Chondrocyte (in vitro differentiated cells): Measurements from ENCODE around the gene CUBN. TPM values are rescaled to one million over a fixed set of nuclear protein-coding genes. Genes with fewer than 3 reads are reported as not detected.

ENCODE experiments used
- DNase-seq: peaks from one replicate; pipeline ENCODE4 v3.0.0; 2021; ENCODE audit warnings: mixed read lengths, low spot score
- H3K27ac Mint-ChIP-seq: one replicate; pipeline ENCODE4 v1.8.0; 2021; ENCODE audit warnings: mild to moderate bottlenecking, moderate library complexity, mixed read lengths; ENCODE audit not compliant: unreplicated experiment
- H3K27me3 Mint-ChIP-seq: 2 replicates; pipeline ENCODE4 v1.8.0; 2021; ENCODE audit warnings: low read depth, mixed read lengths
- H3K36me3 Mint-ChIP-seq: 2 replicates; pipeline ENCODE4 v1.8.0; 2021; ENCODE audit warnings: low read depth, mixed read lengths
- H3K4me1 Mint-ChIP-seq: 2 replicates; pipeline ENCODE4 v1.8.0; 2021; ENCODE audit warnings: low read depth, mild to moderate bottlenecking, mixed read lengths
- H3K4me3 Mint-ChIP-seq: one replicate; pipeline ENCODE4 v1.8.0; 2021; ENCODE audit warnings: mild to moderate bottlenecking, moderate library complexity, mixed read lengths; ENCODE audit not compliant: unreplicated experiment
- H3K9me3 Mint-ChIP-seq: 2 replicates; pipeline ENCODE4 v1.8.0; 2021; ENCODE audit warnings: low read depth, mixed read lengths
- total RNA-seq: library from RNA; stranded (reverse); gene quantifications from 3 replicates; pipeline ENCODE4 v1.2.1, GENCODE V29; 2021
- TF ChIP-seq, protein P1 (sequence below): fragments of 200-600 bp; sonication (generic); IDR thresholded peaks from 2 replicates; pipeline ENCODE4 v1.5.0; 2021; ENCODE audit warnings: antibody characterized with exemption, mild to moderate bottlenecking, moderate library complexity

CUBN gene
- total RNA-seq, 1 donor from 2014 or later, result 1.0 TPM

DNA sequence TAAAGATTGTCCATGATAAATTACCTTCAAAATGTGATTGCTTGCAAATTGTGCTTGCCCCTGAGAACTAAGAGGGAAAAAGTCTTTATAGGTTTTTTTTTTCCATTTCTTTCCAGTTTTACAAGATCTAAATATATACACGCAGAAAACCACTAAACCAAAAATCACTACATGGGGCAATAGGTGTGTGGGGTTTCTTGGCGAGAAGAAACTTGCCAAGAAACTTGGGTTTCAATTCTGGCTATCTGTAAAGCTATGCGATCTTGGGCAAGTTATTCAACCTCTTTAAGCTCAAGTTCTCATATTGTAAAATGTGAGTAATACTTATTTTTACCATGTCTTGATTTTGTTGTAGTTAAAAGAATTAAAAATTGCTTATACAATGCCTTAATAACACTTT lies 17.0 kb downstream of the CUBN start:
- Mint-ChIP-seq H3K4me1 (peaks cover 9% of the 10 kb centered on the region), H3K27ac (no peak overlapping the region), H3K36me3 (peaks cover 2% of the 10 kb centered on the region)

DNA sequence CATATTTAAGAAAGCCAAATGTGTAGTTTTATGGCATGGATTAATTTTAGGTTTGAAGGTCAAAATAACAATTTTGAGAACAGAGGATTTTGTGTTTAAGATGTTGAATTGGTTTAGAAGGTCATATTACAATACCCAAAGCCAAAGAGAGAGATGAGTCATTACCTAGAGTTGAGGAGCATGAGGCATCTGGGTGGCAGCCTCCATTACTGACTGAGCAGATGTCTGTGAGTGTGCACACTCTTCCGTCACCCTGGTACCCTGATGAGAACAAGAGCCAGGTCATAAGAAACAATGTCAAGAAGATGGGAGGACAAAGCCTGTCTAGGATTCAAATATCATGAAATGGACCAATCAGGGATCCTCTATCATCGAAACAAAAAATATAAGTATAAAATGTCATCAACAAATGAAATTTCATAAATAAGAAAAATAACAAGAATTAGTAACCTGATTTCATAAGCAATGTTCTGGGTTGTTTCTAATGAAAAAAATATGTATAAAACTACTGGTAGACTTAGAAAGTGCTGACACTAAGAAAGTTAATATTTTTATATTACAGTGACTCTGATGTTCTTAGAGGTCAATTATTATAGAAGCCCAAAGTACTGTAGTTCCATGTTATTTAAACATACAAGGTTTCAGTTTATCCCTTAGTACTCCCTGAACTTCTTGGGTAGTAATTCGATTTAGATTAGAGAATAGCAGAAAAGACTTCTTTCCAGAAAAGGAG lies 20.0 kb downstream of the CUBN start:
- Mint-ChIP-seq H3K4me1 (peaks cover 9% of the 10 kb centered on the region), H3K27me3 (no peaks in the 10 kb centered on the region), H3K36me3 (peaks cover 2% of the 10 kb centered on the region), H3K4me3 (no peak overlapping the region), H3K27ac (no peak overlapping the region), H3K9me3 (no peaks in the 10 kb centered on the region)
- TF ChIP-seq, protein P1, sequence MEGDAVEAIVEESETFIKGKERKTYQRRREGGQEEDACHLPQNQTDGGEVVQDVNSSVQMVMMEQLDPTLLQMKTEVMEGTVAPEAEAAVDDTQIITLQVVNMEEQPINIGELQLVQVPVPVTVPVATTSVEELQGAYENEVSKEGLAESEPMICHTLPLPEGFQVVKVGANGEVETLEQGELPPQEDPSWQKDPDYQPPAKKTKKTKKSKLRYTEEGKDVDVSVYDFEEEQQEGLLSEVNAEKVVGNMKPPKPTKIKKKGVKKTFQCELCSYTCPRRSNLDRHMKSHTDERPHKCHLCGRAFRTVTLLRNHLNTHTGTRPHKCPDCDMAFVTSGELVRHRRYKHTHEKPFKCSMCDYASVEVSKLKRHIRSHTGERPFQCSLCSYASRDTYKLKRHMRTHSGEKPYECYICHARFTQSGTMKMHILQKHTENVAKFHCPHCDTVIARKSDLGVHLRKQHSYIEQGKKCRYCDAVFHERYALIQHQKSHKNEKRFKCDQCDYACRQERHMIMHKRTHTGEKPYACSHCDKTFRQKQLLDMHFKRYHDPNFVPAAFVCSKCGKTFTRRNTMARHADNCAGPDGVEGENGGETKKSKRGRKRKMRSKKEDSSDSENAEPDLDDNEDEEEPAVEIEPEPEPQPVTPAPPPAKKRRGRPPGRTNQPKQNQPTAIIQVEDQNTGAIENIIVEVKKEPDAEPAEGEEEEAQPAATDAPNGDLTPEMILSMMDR, result no peak
- no peak for DNase-seq

More for the DNA sequence above, 17.0 kb downstream of the CUBN start:
- no peaks in the 10 kb centered on the region for H3K9me3 Mint-ChIP-seq
- TF ChIP-seq, protein P1, result no peak
- H3K4me3 Mint-ChIP-seq, result no peak overlapping the region
- no peaks in the 10 kb centered on the region for H3K27me3 Mint-ChIP-seq
- DNase-seq, result no peak

DNA sequence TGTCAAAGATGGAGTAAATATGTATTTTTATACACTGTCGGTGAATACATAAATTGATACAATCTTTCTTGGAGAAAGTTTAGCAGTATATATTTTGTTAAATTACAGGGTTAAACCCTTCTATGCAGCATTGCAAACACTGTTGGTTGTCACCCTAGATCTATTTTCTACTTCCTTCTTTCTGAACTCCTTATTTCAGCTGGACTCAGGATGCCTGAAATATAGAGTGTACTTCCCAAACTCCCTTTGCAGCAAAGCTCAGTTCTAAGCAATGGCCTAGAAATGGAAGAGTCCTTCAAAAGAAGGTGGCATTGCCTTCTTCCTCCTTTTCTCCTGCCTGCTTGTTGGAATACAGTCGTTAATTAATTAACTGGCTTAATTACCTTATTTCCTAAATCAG lies 20.6 kb downstream of the CUBN start:
- no peak overlapping the region for H3K27ac Mint-ChIP-seq

DNA sequence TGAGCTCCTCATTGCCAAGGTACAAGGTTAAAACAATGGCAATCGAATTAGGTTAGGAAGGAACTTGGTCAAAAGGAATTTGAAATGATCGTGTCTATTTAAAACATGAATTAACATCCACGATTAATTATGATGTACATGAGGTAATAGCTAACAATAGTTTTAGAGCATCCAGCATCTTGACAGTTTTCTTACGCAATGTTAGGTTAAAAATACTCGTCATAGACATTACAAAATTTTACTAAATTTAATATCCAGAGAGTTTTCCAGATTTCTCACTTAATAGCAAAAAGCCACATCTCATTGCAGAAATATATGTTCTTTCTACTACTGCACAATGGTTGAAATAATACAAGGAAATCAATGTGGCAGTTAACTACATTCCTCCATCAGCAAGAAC lies 22.6 kb downstream of the CUBN start:
- peaks cover 7% of the 10 kb centered on the region for H3K4me1 Mint-ChIP-seq
- H3K36me3 Mint-ChIP-seq, result peaks cover 2% of the 10 kb centered on the region
- no peak for DNase-seq
- TF ChIP-seq, protein P1, result no peak
- H3K9me3 Mint-ChIP-seq, result no peaks in the 10 kb centered on the region
- no peaks in the 10 kb centered on the region for H3K27me3 Mint-ChIP-seq
- H3K27ac Mint-ChIP-seq, result no peak overlapping the region
- H3K4me3 Mint-ChIP-seq, result no peak overlapping the region

More for the DNA sequence above, 20.6 kb downstream of the CUBN start:
- H3K27me3 Mint-ChIP-seq, result no peaks in the 10 kb centered on the region
- H3K36me3 Mint-ChIP-seq, result peaks cover 2% of the 10 kb centered on the region
- TF ChIP-seq, protein P1, result no peak
- no peak for DNase-seq
- H3K4me1 Mint-ChIP-seq, result peaks cover 9% of the 10 kb centered on the region
- no peak overlapping the region for H3K4me3 Mint-ChIP-seq
- no peaks in the 10 kb centered on the region for H3K9me3 Mint-ChIP-seq

DNA sequence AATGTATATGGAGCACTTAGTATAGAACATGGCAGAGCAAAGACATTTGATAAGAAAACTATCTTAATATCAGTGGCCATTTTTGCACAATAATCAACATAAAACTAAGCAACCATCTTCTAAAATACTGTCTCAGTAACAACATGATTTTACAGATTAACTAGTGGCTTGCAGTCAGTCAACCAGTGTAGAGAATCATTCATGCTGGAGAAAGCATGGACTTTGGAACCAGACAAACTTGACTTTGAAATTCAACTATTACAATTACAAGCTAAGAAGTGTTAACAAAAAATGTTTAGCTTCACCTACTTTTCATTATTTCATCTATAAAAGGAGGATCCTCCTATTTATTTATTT lies 27.7 kb downstream of the CUBN start:
- DNase-seq, result no peak
- Mint-ChIP-seq H3K27me3 (no peaks in the 10 kb centered on the region), H3K27ac (no peak overlapping the region), H3K36me3 (peaks cover under 1% of the 10 kb centered on the region), H3K4me3 (no peak overlapping the region), H3K4me1 (peaks cover 11% of the 10 kb centered on the region), H3K9me3 (peaks cover 3% of the 10 kb centered on the region)
- TF ChIP-seq, protein P1, result no peak
